HK-2 (cell line): ENCODE data around the gene XRN2.
"Not testable (repeated sequence)": the region's sequence is repeated elsewhere in the genome, so short reads cannot be mapped to it uniquely, and the experiment has no call there.

Experiments used
- DNase-seq: peaks from one replicate; pipeline ENCODE4 v3.0.0-alpha.2; 2018; ENCODE audit not compliant: unreplicated experiment

XRN2 gene

DNA sequence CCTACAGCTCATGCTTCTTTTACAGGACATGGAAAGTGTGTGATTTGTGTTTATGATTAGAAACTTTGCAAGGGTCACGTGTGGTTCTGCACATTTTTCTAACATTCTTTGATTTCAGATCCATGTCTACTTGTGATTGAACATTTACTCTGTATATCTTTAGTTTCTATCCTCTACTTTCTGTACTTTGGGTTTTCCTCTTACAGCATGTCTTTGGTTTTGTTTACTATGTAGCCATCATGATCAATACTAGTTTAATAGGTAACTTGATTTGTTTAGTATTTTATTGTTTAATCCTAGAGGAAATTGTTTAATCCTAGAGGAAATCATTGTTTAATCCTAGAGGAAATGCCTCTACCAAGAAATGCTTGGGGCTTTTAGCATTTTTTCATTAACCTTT, 41.8 kb downstream of the XRN2 start:
- DNase-seq, result no peak

DNA sequence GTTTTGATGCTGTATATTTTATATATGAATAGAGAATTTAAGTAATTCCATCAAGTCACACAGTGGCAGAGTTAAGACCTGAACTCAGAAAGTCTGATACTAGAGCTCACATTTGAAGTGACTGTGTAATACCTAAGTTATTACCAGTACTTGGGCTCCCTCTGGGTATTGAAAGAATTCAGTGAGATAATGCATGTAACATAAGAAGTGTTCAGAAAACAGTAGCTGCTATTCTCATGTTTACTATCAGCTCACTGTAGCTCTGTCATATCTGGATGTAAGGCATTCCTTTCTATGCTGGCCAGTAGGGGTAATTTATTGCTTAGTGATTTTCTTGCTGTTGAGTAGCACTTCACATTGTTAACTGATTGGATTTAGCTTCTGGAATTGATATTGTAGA, 49.6 kb downstream of the XRN2 start:
- no peak for DNase-seq

DNA sequence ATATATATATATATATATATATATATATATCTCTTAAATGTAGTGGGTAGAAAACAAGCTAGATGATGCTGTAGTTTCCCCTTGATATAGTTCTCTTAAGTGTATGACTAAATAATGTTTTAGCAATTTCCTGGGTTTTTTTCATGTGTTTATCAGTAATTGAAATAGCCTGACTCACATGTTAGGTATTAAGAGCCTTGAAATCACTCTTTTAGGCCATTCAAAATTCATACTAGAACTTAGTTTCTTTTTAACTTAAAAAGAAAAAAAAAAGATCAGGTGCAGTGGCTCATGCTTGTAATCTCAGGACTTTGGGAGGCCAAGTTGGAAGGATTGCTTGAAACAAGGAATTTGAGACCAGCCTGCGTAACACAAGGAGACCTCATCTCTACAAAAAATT, 50.1 kb downstream of the XRN2 start:
- DNase-seq, result no peak

DNA sequence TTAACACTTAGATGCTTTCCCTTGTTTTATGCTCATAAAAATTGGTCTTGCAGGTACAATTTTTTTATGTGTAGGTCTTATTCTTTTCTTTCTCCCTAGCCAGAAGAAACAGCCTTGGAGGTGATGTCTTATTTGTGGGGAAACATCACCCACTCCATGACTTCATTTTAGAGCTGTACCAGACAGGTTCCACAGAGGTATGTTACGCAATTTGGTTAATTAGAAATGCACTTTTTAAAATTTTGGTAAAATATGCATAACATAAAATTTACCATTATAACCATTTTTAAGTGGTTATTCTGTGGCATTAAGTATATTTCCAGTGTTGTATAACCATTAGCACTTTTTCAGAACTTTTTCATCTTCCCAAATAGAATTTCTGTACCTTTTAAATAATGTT, 52.9 kb downstream of the XRN2 start:
- DNase-seq, result no peak

DNA sequence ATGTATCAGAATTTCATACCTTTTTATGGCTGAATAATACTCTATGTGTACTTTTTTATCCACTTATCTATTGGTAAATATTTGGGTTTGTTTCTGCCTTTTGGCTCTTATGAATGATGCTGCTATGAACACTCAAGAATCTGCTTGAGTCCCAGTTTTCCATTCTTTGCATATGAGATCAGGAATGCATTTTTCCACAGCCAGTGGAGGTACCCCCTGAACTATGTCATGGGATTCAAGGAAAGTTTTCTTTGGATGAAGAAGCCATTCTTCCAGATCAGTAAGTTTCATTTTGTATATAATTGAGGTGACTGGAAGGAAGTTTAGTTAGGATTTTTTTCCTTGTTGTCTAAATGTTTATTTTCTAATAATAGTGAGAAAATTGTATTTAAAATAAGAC, 53.3 kb downstream of the XRN2 start:
- no peak for DNase-seq

DNA sequence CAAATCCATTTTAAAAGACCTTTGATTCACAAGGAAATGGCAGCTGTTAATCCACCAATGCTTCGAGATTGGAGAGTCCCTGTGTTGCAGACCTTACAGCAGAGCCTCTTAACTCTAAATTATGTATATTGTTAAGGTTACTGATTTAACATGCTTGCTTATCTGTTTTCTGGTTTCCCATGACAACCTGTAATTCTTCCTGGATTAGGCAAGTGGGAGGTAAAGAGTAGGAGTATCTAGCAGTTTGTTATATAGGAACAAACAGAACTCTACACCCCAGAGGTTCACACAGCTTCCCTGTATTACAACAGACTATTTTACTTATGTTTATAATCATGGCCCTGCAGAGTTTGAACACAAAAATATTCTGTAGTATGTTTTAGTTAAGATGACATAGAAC, 54.7 kb downstream of the XRN2 start:
- no peak for DNase-seq

DNA sequence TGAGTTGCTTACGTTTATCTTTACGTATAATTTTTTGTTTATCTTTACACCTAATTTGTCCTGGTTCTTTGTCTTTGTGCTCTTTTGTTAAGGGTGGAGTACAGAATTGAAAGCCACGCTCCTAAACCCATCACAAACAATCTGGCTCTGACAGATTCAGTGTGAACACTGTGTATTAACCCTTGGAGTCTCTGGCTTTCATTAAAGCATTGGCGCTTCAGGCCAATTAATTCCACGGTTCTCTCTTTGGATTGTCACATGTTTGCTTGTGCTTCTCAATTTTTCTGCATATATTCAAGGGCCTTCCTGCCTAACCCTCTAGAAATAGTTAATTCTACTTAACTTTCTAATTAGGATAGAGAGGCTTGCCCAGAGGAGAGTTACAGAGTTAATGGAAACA, 55.6 kb downstream of the XRN2 start:
- DNase-seq, result no peak

DNA sequence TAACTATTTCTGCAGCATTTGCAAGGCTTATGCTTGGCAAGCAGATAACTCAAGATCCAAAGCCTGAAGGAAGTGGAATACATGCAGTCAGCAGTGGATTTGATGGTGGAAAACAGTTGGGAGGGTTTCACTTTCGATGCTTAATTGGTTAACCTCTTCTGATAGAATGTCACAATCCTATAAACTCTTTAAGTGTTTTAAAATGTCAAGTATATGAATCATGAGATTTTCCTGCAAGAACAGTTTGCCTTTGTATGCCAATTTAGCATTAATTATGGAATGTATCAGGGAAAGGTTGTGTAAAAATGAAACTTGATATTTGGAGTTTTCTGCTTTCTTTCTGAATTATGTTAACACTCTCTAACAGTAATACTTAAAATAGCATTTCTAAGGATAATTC, 57.6 kb downstream of the XRN2 start:
- no peak for DNase-seq

DNA sequence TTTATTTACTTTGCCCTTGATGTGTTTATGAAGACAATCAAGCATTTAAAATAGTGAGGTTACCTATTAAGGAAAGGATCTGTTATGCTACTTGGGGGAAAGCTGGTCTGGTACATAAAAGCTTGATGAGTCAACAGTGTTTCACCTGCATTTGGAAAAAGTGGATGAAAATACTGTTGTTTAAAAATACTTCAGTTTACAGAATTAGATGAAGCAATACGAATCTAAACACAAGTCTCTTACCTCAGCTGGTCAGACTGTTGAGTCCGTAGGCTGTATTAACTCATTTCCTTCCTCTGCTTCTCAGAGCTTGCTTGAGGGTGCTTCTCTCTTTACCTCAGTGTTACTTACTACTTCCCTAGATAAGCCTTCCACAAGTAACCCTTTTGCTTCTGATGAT, 58.1 kb downstream of the XRN2 start:
- DNase-seq, result no peak

DNA sequence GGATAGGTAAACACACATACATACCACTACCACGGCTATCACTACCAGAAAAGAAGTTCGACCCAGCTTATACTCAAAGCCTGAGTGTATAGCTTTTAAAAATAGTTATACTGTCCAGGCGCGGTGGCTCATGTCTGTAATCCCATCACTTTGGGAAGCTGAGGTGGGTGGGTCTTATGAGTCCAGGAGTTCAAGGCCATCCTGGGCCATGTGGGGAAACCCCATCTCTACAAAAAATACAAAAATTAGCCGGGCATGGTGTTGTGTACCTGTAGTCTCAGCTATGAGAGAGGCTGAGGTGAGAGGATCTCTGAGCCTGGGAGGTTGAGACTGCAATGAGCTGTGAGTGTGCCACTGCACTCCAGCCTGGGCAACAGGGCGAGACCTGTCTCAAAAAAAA, 61.3 kb downstream of the XRN2 start:
- DNase-seq, result no peak

DNA sequence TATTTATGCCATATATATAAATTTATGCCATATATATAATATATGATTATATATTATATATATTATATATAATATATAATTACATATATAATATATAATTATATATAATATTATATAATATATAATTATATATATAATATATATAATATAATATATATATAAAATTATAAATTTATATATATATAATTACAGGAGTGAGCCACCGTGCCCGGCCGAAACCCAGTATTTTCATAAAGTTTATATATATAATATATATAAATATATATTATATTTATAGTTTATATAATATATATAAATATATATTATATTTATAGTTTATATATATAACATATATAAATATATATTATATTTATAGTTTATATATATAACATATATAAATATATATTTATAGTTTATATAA, 62.6 kb downstream of the XRN2 start:
- DNase-seq, result no peak

DNA sequence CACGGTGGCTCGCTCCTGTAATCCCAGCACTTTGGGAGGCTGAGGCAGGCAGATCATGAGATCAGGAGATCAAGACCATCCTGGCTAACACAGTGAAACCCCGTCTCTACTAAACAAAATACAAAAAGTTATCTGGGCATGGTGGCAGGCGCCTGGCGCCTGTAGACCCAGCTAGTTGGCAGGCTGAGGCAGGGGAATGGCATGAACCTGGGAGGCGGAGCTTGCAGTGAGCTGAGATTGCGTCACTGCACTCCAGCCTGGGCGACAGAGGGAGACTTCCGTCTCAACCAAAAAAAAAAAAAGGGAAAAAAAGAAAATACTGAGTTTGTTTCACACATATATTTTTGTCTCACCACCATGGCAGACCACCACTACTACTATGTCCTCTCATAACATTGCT, 63.1 kb downstream of the XRN2 start:
- DNase-seq, result not testable (repeated sequence)

DNA sequence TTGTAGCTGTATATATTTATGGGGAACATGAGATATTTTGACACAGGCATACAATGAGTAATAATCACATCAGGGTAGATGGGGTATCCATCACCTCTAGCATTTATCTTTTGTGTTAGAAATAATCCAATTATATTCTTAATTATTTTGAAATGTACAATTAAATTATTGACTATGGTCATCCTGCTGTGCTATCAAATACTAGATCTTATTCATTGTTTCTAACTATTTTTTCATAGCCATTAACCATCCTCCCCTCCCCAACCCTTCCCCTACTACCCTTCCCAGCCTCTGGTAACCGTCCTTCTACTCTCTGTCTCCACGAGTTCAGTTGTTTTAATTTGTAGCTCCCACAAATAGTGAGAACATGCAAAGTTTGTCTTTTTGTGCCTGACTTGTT, 65.7 kb downstream of the XRN2 start:
- DNase-seq, result no peak

DNA sequence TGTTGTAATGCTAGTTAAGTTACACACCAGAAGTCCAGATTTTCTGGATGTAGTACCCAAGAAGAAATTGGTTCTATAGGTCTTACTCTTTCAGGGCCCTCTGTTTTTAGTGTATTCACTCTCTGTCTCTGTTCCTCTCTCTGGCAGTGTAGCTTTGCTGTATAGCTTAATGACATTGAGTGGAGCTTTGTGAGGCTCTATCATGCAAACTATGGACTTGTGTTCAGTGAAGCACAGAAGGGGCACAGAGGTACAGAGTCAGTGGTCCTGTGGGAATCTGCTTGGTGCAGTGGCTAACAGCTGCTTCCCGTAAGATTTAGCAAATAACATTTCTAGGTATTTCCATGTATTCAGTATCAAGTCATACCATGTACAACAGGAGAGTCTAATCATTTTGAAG, 68.1 kb downstream of the XRN2 start:
- no peak for DNase-seq

DNA sequence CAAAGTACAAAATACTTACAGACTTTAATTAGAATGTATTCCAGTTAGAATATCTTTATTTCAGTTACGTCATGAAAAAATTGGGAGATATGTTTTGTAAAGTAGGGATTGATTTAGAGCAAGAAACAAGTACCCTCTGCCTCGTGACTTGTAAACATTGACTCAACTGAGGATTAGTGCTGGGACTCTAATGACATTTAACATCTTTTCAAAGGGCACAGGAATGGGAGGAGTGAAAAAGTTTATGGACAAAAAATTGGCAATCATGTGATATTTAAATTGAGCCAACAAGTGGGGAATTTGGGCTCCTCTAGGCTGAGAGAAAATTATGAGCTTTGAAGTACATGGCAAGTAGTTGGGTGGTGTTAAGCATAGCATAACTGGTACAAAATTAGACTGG, 68.9 kb downstream of the XRN2 start:
- no peak for DNase-seq

DNA sequence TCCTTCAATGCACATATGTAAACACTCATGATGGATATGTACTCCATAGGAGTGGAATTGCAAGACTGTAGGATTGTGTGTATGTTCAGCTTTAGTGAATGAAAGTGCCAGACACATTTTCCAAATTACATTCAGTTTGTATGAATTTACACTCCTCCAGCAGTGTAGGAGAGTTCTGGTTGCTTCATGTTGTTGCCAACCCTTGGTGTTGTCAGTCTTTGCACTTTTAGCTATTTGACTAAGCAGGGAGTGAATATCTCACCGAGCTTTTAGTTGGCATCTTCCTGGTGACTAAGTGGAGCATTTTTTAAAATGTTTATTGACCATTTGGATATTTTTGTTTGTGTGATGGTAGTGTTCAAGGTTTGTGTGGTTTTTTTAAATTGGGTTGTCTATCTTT, 70.3 kb downstream of the XRN2 start:
- no peak for DNase-seq

DNA sequence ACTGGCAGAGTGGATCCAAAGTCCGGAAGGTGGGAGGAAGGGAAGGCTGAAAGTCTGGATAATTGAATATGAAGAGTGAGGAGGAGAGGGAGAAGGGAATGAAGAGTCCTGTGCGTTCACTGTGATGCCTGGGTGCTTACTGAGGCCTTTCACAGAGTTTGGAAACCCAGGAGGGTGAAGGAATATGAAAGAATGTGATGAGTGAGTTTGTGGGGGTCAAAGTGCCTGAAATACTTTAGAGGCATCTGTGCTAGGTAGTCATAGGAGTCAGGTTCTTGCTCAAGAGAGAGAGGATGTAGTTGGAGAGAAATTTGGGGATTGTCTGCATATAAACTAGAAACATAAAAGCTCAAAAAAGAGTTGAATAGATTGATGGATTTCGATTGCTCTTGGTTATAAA, 73.5 kb downstream of the XRN2 start:
- no peak for DNase-seq

DNA sequence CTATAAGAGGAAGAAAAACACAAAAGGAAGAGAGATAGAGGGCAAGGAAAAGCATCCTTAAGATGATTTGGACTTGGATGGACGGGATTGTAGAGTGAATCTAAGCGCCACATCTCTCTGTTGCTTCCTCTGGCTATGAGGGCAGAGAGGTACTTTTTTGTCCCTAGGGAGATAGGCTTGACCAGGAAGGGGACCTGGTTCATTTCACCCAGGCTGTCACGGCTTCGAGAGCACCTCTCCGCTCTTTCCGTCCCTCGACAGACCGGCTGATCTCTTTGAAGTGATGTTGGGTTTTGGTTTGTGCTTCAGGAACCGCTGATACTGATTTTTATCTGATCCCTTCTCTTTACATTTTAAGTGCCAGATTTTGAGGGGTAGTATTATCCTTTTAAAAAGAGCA, 74.6 kb downstream of the XRN2 start:
- DNase-seq, result no peak

DNA sequence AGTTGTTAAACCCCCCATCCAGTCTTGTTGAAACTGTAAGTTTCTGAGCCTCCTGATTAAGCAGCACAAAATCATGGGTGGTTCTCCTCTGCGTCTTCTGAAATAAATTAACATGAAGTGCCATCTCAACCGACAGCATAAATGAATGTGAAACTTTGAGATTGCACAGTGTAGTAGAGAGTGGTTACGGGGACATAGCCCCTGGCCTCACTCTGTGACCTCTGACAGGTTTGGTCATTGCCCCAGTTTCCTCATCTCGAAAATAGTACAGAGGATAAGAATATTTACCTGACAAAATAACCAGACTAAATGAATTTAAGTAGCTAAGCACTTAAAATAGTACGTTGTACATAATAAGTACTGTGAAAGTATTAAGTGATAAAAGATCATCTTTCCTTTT, 75.1 kb downstream of the XRN2 start:
- no peak for DNase-seq

DNA sequence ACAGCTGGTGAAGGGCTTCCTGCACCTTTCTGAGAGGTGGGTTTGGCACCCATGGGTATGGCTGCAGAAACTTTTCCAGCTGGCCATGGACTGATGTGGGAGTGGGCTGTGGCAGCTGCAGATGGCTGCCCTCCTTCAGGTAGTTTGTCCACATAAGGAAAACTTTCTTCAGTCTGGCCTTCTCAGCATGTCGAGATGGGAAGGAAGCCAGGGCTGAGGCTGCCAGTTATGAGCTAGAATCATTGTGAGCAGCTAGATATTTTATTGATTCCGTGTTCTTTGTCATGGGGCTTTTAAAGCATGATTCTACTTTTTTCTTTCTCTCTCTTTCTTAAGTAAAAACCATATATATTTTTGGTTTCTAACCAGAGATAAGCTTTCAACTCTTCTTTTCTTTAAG, 77.6 kb downstream of the XRN2 start:
- DNase-seq, result no peak

DNA sequence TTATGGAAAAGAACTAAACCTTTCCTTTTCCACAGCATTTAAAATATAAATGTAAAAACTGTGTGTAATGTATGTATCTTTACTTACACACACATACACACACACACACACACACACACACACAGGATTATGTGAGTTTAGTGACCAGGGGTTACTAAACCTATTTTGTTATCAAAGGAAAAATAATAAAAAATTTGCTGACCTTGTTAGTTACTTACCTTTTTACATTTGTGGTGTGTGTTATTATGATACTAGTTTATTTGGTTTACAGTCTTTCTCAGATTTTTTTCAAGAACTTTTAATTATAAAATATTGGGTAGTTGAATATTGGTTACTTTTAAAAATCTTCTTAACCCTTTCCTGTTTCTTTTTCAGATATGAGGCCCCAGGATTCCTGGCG, 78.5 kb downstream of the XRN2 start:
- no peak for DNase-seq

DNA sequence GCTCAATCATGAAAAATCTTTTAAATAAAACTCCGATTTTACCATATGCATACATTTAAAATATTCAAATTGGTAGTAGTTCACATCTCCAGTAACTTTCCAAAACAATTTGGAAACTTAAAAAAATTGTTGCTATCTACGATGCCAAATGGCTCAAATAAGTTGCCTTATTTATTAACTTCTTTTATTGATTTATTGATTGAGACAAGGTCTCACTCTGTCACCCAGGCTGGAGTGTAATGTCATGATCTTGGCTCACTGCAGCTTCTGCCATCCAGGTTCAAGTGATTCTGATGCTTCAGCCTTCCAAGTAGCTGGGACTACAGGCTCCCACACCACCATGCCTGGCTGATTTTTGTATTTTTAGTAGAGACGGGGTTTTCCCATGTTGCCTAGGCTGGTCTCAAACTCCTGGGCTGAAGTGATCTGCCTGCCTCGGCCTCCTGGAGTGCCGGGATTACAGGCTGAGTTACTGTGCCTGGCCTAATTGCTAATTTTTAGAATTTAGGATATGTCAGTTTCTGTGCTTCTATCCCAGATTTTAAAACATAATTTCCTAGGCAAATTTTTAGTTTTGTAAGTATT, 81.3 kb downstream of the XRN2 start:
- DNase-seq, result peak; percentile 25

DNA sequence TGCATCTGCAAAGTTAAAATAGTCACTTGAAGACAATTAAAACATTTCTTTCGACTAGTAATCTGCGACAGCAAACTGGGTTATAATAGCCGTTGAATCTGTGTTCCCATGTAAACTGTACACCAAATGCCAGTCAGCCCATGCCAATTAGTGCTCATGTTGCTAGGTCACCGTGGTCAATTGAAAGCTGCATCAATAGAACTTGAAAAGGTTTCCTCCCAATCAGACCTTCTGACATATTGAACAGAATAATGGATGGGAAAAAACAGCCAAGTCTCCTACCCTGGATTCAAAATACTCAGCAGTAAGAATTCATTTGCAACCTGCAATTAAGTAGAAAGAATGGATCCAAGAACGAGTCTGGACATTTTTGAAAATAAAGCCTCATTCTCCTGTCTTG, 83.0 kb downstream of the XRN2 start:
- no peak for DNase-seq

DNA sequence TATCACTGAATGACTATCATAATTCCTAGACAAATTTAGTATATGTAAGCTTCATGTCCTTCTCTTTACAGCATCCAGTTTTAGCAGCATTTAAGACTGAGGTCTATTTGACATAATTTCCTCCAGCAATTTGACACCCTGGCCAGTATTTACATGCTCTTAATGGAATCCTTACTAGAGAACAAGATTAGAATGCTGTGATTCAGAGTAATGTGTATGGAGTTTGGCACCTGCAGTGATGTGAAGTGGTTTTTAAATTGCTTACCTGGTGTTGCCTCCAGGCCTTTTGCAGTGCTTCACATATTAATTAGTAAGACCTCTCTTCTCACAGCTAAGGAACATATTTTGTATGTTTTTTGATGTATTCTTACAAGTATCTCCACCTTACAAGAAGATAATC, 84.4 kb downstream of the XRN2 start:
- no peak for DNase-seq

DNA sequence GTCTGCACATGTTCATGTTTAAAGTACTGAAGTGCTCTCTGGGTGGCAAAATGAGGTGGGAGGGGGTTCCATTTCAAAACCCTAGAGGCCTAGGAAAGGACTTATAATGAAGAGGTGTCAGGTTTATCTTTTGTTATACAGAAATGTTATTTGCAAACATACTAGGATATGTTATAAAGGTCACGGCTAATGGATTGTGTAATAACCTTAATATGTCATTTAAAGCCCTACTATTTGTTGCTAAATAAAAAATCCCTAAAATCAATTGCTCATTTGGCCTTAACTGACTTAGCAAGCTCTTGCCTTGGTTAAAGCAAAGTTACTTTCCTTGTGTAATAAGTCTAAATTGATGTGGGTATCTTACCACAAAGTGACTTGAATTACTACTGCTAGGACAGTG, 85.4 kb downstream of the XRN2 start:
- DNase-seq, result no peak
